ENCODE measurements around the gene AZIN2. TPM values are rescaled to one million over a fixed set of nuclear protein-coding genes. Genes with fewer than 3 reads are reported as not detected.

The AZIN2 gene
- total and polyA plus RNA-seq, 2 of the 8 experiments (the other 6 are each of a cell fraction or from before 2014, with no cell fraction given): 0.22 to 0.91 TPM

- no peak overlapping the region for H2BK12ac ChIP-seq (ENCODE audit: low read depth, low read length)
- DNase-seq (ENCODE audit: low read depth in 1 of 2, low spot score in 2 of 2) (no peak), FAIRE-seq (no peak)
- no peaks in the 10 kb centered on the region for H3K23me2 ChIP-seq (ENCODE audit: low read depth, low read length)
- 0 out of 2 replicates have a peak overlapping the region, but pooled peaks have one; percentile 17 for H4K8ac ChIP-seq (ENCODE audit: extremely low read depth, insufficient read depth, low read length)
- no peak overlapping the region for H2BK120ac ChIP-seq (replicated peaks; ENCODE audit: low read depth, low read length)
- H2BK15ac ChIP-seq (ENCODE audit: low read length): no peak overlapping the region
- no peaks in the 10 kb centered on the region for H4K20me1 ChIP-seq (replicated peaks in 1 of 2; ENCODE audit: control insufficient read depth in 1 of 2, insufficient read depth in 2 of 2, low read length in 2 of 2)
- H3K56ac ChIP-seq (replicated peaks; ENCODE audit: insufficient read length, low read depth, low read length): no peak overlapping the region
- no peak overlapping the region for H3K9ac ChIP-seq (replicated peaks in 1 of 4; ENCODE audit: extremely low read depth in 1 of 4, low read depth in 3 of 4, low read length in 3 of 4)
- ChIA-PET CTCF (ENCODE audit: partially characterized antibody) (interaction anchor here (3.2 to 5.1 kb wide), 2 partner anchors 10 to 111 kb away, joined by 10 to 28 read pairs; no protein-coding TSS in a partner anchor), POLR2A (ENCODE audit: partially characterized antibody) (interaction anchor here (0.7 kb wide), 1 partner anchor 24 kb away, joined by 5 read pairs; no protein-coding TSS in a partner anchor)
- no peaks in the 10 kb centered on the region for H3K79me2 ChIP-seq (ENCODE audit: control insufficient read depth in 1 of 2, insufficient read depth in 2 of 2, low read length in 2 of 2)
- H3K4me1 ChIP-seq (replicated peaks in 1 of 4; ENCODE audit: control insufficient read depth in 3 of 4, insufficient read depth in 4 of 4, low read length in 3 of 4): peaks cover 0 to 3% (median 1%) of the 10 kb centered on the region in 4 experiments; a peak in 2 of 7 replicates
- no peaks in the 10 kb centered on the region for H3K36me3 ChIP-seq (ENCODE audit: control insufficient read depth in 2 of 4, insufficient read depth in 4 of 4, low read length in 3 of 4)
- no peak overlapping the region for H3K27ac ChIP-seq (ENCODE audit: low read depth, low read length)
- no peaks in the 10 kb centered on the region for H3K27me3 ChIP-seq (replicated peaks in 1 of 4; ENCODE audit: control insufficient read depth in 3 of 4, extremely low read depth in 1 of 4, insufficient read depth in 3 of 4, low read length in 3 of 4)
- no peak overlapping the region for H4K91ac ChIP-seq (replicated peaks; ENCODE audit: insufficient read length, low read length)
- H3K9me3 ChIP-seq (ENCODE audit: insufficient read depth in 2 of 2, low read depth in 1 of 2, low read length in 1 of 2): 0 out of 4 replicates have a peak, but pooled peaks cover 0 to under 1% of the 10 kb centered on the region in 2 experiments
- no peak overlapping the region for H3K23ac ChIP-seq (ENCODE audit: insufficient read length)
- H4K5ac ChIP-seq (ENCODE audit: insufficient read length, low read depth, low read length): no peak overlapping the region
- H2BK5ac ChIP-seq (ENCODE audit: low read depth, low read length): no peak overlapping the region
- WGBS, 2 experiments (ENCODE audit: extremely low coverage in 1 of 2, insufficient coverage in 1 of 2, insufficient read length in 1 of 2, insufficient replicate concordance in 2 of 2, low coverage in 1 of 2, low lambda C conversion rate in 2 of 2, missing lambda C conversion rate in 1 of 2): 61% methylated on average over 2 of the region's 2 CpGs; no CpG with 5 or more reads in 1 of the 2 experiments
- no peak overlapping the region for H3K14ac ChIP-seq (ENCODE audit: insufficient read length)
- peak overlapping the region; percentile 72 for H2AFZ ChIP-seq (ENCODE audit: low read length)
- no peak overlapping the region for H3K4ac ChIP-seq (replicated peaks; ENCODE audit: insufficient read length, low read depth, low read length)
- H3K4me3 ChIP-seq (ENCODE audit: extremely low read depth in 1 of 4, insufficient read depth in 2 of 4, low read depth in 3 of 4, low read length in 4 of 4): no peak overlapping the region
- H2AK5ac ChIP-seq (ENCODE audit: low read depth, low read length): no peak overlapping the region
- no peak overlapping the region for H2BK20ac ChIP-seq (ENCODE audit: low read length)
- no peaks in the 10 kb centered on the region for H3K79me1 ChIP-seq (ENCODE audit: low read depth, low read length)
- no peak overlapping the region for H3K4me2 ChIP-seq (ENCODE audit: insufficient read depth in 1 of 2, low read depth in 2 of 2, low read length in 2 of 2)
- H3K18ac ChIP-seq (ENCODE audit: extremely low read depth, low read length): no peak overlapping the region
- TF ChIP-seq, protein P1, sequence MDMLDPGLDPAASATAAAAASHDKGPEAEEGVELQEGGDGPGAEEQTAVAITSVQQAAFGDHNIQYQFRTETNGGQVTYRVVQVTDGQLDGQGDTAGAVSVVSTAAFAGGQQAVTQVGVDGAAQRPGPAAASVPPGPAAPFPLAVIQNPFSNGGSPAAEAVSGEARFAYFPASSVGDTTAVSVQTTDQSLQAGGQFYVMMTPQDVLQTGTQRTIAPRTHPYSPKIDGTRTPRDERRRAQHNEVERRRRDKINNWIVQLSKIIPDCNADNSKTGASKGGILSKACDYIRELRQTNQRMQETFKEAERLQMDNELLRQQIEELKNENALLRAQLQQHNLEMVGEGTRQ (IDR thresholded peaks at IDR 0.05; ENCODE audit: low read length): peak; percentile 59
- no peak for TF ChIP-seq KDM4A (IDR thresholded peaks at IDR 0.05; ENCODE audit: low read depth, low read length, severe bottlenecking)
Measured at GRCh38 chr1:33045246-33045645, 35.7 kb upstream of the AZIN2 start.

All from H1 (cell line).